Cardiac muscle cell (in vitro differentiated cells and primary cell): ENCODE results near the gene AVPR1B. TPM values are rescaled to one million over a fixed set of nuclear protein-coding genes. Genes with fewer than 3 reads are reported as not detected.

Experiments used
- DNase-seq, 2 donors: peaks; one replicate each; pipeline versions ENCODE4 v3.0.0 to v3.0.0-alpha.2; 2010 to 2017; ENCODE audit warnings: low read depth in 1 of 2, low spot score in 1 of 2
- H3K27ac ChIP-seq: fragments of 200-600 bp; sonication (generic); 2 replicates; pipeline ENCODE4 v1.5.1; 2016
- H3K27me3 ChIP-seq: fragments of 200-600 bp; sonication (generic); 2 replicates; pipeline ENCODE4 v1.6.0; 2016; ENCODE audit warnings: control low read depth
- H3K36me3 ChIP-seq: fragments of 200-600 bp; sonication (generic); 2 replicates; pipeline ENCODE4 v1.5.1; 2016; ENCODE audit warnings: control low read depth
- H3K4me1 ChIP-seq: fragments of 200-600 bp; sonication (generic); 2 replicates; pipeline ENCODE4 v1.8.1; 2017; ENCODE audit warnings: low read depth, mild to moderate bottlenecking, mixed run types
- H3K4me3 ChIP-seq: fragments of 200-600 bp; sonication (generic); 2 replicates; pipeline ENCODE4 v1.5.1; 2016; ENCODE audit warnings: mild to moderate bottlenecking
- H3K9me3 ChIP-seq: fragments of 200-600 bp; sonication (generic); 2 replicates; pipeline ENCODE4 v1.5.1; 2017; ENCODE audit warnings: low read depth, mild to moderate bottlenecking, control low read depth
- CTCF ChIP-seq: IDR thresholded peaks from 2 replicates; pipeline ENCODE4 v1.5.1; 2012; ENCODE audit warnings: low read depth, mild to moderate bottlenecking, low read length
- polyA plus RNA-seq: library from polyadenylated mRNA; unstranded; fragments of >200 nt; fragmentation: Nextera tagmentation; extraction: Ambion mirVana; gene quantifications from 2 replicates; pipeline ENCODE4 v1.2.1, GENCODE V29; 2016
- total RNA-seq: library from RNA; depleted of rRNA; stranded (reverse); fragments of >200 nt; gene quantifications from 2 replicates; pipeline ENCODE4 v1.2.3, GENCODE V29; 2016

AVPR1B gene
- 0.07 and 2.3 TPM in 2 replicates for total RNA-seq
- polyA plus RNA-seq: 0.10 TPM in 1 of 2 replicates, not detected in the other

GRCh38 chr1:206117151-206117948 is at the start of gene AVPR1B:
TSS of gene AVPR1B (minus strand) at chr1:206117388. CDS start at chr1:206116890, 498 bp downstream.
- DNase-seq: peak; percentile 54 to 79
- H3K27me3 ChIP-seq: peaks cover 22% of the 10 kb centered on the region
- peaks cover 6% of the 10 kb centered on the region for H3K4me1 ChIP-seq
- peak within 1 kb of the TSS; percentile 30 for H3K4me3 ChIP-seq
- no peak within 1 kb of the TSS for H3K27ac ChIP-seq
- no peak for TF ChIP-seq CTCF
- no peaks in the 10 kb centered on the region for H3K36me3 ChIP-seq
- no peaks in the 10 kb centered on the region for H3K9me3 ChIP-seq

DNA sequence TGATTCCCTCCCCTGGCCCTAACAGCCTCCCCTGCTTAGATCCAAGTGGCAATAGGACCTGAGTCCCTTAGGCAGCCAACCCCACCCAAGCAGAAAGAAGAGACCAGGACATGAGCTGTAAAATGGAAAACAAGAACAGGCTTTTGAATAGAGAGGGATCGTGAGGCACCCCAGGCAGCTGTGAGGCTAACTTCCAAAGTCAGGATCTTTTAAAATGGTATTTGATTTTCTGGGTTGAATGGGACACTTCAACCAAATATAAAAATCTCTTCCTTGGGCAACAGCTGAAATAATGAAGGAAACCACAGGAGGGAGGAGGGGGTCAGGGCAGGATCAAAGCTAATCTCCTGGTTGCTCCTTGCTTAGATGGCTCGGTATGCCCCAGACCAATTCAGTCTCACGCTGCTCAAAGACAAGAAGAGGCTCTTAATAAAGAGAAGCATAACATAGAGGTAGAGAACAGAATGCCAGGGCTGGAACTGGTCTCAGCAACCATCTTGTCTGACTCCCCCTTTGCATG is 28.6 kb upstream of the AVPR1B start:
- H3K4me3 ChIP-seq: no peak overlapping the region
- H3K36me3 ChIP-seq: no peaks in the 10 kb centered on the region
- no peak for DNase-seq
- no peaks in the 10 kb centered on the region for H3K27me3 ChIP-seq
- H3K27ac ChIP-seq: no peak overlapping the region
- no peaks in the 10 kb centered on the region for H3K9me3 ChIP-seq
- TF ChIP-seq CTCF: no peak
- H3K4me1 ChIP-seq: no peaks in the 10 kb centered on the region

- TF ChIP-seq CTCF: no peak
- Histone ChIP-seq H3K36me3 (no peaks in the 10 kb centered on the region), H3K9me3 (no peaks in the 10 kb centered on the region), H3K4me1 (no peaks in the 10 kb centered on the region), H3K4me3 (no peak overlapping the region), H3K27ac (no peak overlapping the region), H3K27me3 (no peaks in the 10 kb centered on the region)
- no peak for DNase-seq
Observed at GRCh38 chr1:206144605-206145004, 27.4 kb upstream of the AVPR1B start.

DNA sequence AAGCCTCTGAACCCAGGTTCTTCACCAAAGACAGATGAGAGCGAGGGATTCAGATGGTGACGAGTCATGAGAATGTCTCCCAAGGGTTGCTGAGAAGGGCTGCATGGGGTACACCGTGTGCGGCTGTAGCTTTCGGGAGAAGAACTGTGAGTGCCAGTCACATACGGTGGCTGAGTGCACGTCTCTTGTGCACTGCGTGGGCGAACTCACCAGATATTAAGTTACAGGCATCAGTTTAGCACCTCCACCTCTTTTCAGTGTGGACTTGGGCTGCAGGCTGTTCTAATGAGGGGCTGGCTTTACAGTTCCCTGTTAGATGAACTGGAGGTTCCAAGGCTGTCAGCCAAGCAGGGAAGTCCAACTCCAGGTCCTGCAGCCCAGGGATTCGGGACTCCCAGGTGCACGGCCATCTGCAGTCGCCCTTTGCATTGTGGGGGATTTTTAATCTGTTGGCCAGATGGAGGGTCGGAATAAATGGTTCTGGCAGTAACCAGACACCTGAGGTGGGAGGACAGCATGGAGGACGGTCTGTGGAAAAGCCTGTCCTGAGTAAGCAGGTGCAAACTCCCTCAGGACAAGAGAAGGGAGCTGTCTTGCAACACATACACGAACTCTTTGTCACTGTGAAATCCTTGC is 26.5 kb upstream of the AVPR1B start:
- H3K36me3 ChIP-seq: no peaks in the 10 kb centered on the region
- H3K27ac ChIP-seq: no peak overlapping the region
- H3K9me3 ChIP-seq: no peaks in the 10 kb centered on the region
- H3K4me3 ChIP-seq: no peak overlapping the region
- H3K4me1 ChIP-seq: no peaks in the 10 kb centered on the region
- DNase-seq: no peak
- H3K27me3 ChIP-seq: no peaks in the 10 kb centered on the region
- TF ChIP-seq CTCF: no peak

GRCh38 chr1:206142770-206143169 is 25.6 kb upstream of the AVPR1B start:
- TF ChIP-seq CTCF: no peak
- Histone ChIP-seq H3K4me3 (no peak overlapping the region), H3K36me3 (no peaks in the 10 kb centered on the region), H3K27me3 (no peaks in the 10 kb centered on the region), H3K27ac (no peak overlapping the region), H3K4me1 (no peaks in the 10 kb centered on the region), H3K9me3 (no peaks in the 10 kb centered on the region)
- no peak for DNase-seq
